ENCODE data around the gene NCOA7. TPM values are rescaled to one million over a fixed set of nuclear protein-coding genes. Genes with fewer than 3 reads are reported as not detected.

NCOA7 gene
- total RNA-seq, 3 donors from 2014 or later (not counting 1 experiment from before 2014, with no cell fraction given), result 37.3 to 66.6 (median 56.8) TPM

DNA sequence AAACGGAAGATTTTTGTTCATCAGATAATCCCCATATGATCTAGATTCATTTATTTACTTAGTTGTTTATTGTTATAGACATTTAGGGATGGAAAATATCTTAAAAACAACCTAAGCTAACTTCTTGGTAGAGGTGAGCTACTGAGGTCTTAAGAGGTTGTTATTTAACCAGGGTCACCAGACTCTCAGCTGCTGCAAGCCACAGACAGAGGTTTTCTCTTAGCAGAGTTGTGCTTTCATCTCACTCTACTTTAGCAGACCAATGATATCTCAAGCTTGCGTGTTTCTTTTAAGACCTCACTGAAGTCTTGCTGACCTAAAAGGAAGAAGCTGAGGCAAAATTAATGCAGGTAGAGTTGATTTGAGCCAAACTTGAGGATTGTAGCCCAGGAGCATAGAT is 43.6 kb downstream of the NCOA7 start:
- peak; percentile 53 to 75 (median 73) for ATAC-seq

DNA sequence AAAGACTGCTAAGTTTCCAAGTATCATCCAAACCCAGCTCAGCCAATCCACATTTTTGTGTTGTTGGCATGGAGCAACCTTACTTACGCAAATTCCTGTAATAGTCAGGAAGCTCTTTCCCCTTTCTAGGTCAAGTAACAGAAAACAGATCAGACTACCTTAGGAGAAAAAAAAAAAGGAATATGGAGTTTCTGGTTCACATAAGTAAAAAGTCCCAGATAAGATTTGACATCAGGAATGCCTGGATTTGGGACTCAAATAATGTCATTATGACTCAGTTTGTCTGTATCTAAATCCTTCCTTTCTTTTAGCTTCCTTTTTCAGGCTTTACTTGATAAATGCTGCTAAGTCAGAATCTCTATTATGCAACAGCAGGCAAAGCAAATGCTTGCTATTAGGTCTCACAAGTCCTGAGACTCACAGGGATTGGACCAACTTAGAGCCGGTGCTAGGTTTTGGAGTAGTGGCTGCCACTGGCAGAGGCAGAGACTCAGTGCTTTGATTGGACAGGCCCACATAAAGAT is 44.5 kb downstream of the NCOA7 start:
- no peak for ATAC-seq
- no peaks in the 10 kb centered on the region for H3K36me3 Mint-ChIP-seq
- no peak overlapping the region for H3K4me3 ChIP-seq (ENCODE audit: low read length)
- no peaks in the 10 kb centered on the region for H3K36me3 ChIP-seq (ENCODE audit: control insufficient read depth, insufficient read depth, low read length)
- peaks cover 52 to 53% of the 10 kb centered on the region in 2 donors for H3K4me1 Mint-ChIP-seq
- intact Hi-C loops (cut with micrococcal nuclease), result loop anchor here (2.0 kb wide), 1 partner anchor 44 kb away; the partner anchor contains the start of gene NCOA7
- peak overlapping the region; percentile 87 to 94 for H3K27ac Mint-ChIP-seq
- no peak for DNase-seq
- peak overlapping the region; percentile 29 for H3K27ac ChIP-seq (ENCODE audit: low read length)
- H3K9me3 ChIP-seq (ENCODE audit: control insufficient read depth, insufficient read depth, low read length), result no peaks in the 10 kb centered on the region
- H3K4me3 Mint-ChIP-seq, result no peak overlapping the region
- H3K27me3 Mint-ChIP-seq (ENCODE audit: low read depth in 2 of 2), result no peaks in the 10 kb centered on the region
- peaks cover 28% of the 10 kb centered on the region for H3K4me1 ChIP-seq (ENCODE audit: control insufficient read depth, insufficient read depth, low read length)
- H3K27me3 ChIP-seq (ENCODE audit: control insufficient read depth, insufficient read depth, low read length), result no peaks in the 10 kb centered on the region
- no peaks in the 10 kb centered on the region for H3K9me3 Mint-ChIP-seq
- TF ChIP-seq, protein P1, sequence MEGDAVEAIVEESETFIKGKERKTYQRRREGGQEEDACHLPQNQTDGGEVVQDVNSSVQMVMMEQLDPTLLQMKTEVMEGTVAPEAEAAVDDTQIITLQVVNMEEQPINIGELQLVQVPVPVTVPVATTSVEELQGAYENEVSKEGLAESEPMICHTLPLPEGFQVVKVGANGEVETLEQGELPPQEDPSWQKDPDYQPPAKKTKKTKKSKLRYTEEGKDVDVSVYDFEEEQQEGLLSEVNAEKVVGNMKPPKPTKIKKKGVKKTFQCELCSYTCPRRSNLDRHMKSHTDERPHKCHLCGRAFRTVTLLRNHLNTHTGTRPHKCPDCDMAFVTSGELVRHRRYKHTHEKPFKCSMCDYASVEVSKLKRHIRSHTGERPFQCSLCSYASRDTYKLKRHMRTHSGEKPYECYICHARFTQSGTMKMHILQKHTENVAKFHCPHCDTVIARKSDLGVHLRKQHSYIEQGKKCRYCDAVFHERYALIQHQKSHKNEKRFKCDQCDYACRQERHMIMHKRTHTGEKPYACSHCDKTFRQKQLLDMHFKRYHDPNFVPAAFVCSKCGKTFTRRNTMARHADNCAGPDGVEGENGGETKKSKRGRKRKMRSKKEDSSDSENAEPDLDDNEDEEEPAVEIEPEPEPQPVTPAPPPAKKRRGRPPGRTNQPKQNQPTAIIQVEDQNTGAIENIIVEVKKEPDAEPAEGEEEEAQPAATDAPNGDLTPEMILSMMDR (IDR thresholded peaks at IDR 0.05), result no peak
- WGBS (ENCODE audit: insufficient coverage), result 87% methylated on average over 2 of the region's 2 CpGs

More for the DNA sequence above, 43.6 kb downstream of the NCOA7 start:
- Mint-ChIP-seq H3K4me3 (peak overlapping the region; percentile 63), H3K36me3 (no peaks in the 10 kb centered on the region), H3K27ac (peak overlapping the region; percentile 87 to 94), H3K27me3 (ENCODE audit: low read depth in 2 of 2) (no peaks in the 10 kb centered on the region), H3K9me3 (no peaks in the 10 kb centered on the region), H3K4me1 (peaks cover 62% of the 10 kb centered on the region in 2 donors)
- Histone ChIP-seq H3K27me3 (ENCODE audit: control insufficient read depth, insufficient read depth, low read length) (no peaks in the 10 kb centered on the region), H3K4me1 (ENCODE audit: control insufficient read depth, insufficient read depth, low read length) (peaks cover 31% of the 10 kb centered on the region), H3K36me3 (ENCODE audit: control insufficient read depth, insufficient read depth, low read length) (no peaks in the 10 kb centered on the region), H3K9me3 (ENCODE audit: control insufficient read depth, insufficient read depth, low read length) (no peaks in the 10 kb centered on the region), H3K27ac (ENCODE audit: low read length) (peak overlapping the region; percentile 35), H3K4me3 (ENCODE audit: low read length) (no peak overlapping the region)
- WGBS (ENCODE audit: insufficient coverage), result 8% methylated on average over 1 of the region's 2 CpGs
- intact Hi-C loops (cut with micrococcal nuclease), result loop anchor here (2.0 kb wide), 1 partner anchor 44 kb away; the partner anchor contains the start of gene NCOA7
- TF ChIP-seq, protein P1 (IDR thresholded peaks at IDR 0.05), result no peak
- DNase-seq, result peak in 1 of 2 donors; percentile 49

DNA sequence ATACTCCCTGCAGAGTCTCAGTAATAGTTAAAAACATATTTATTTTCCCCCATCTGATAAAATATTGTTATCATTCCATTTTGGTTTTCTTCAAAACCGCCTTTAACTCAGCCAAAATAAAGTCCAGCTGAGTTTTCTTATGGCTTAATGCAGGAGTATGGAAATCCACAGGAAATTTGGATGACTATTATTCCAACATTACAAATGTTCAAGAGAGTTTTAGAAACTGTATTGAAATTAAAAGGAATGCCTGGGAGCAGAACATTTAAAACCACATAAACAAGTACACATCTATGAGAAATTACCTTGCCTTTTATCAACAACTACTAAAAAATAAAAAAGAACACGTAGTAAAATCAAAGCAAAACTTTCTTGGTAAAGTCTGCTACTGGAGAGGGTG is 45.7 kb downstream of the NCOA7 start:
- TF ChIP-seq, protein P1 (IDR thresholded peaks at IDR 0.05), result no peak
- H3K27ac Mint-ChIP-seq, result no peak overlapping the region
- Histone ChIP-seq H3K9me3 (ENCODE audit: control insufficient read depth, insufficient read depth, low read length) (no peaks in the 10 kb centered on the region), H3K36me3 (ENCODE audit: control insufficient read depth, insufficient read depth, low read length) (no peaks in the 10 kb centered on the region), H3K4me1 (ENCODE audit: control insufficient read depth, insufficient read depth, low read length) (peaks cover 25% of the 10 kb centered on the region), H3K4me3 (ENCODE audit: low read length) (no peak overlapping the region), H3K27ac (ENCODE audit: low read length) (no peak overlapping the region), H3K27me3 (ENCODE audit: control insufficient read depth, insufficient read depth, low read length) (no peaks in the 10 kb centered on the region)
- no peak overlapping the region for H3K4me3 Mint-ChIP-seq
- H3K27me3 Mint-ChIP-seq (ENCODE audit: low read depth in 2 of 2), result no peaks in the 10 kb centered on the region
- no peak for ATAC-seq
- DNase-seq, result no peak
- peaks cover 44% of the 10 kb centered on the region in 2 donors for H3K4me1 Mint-ChIP-seq
- no peaks in the 10 kb centered on the region for H3K36me3 Mint-ChIP-seq
- intact Hi-C loops (cut with micrococcal nuclease), result no loop called here
- H3K9me3 Mint-ChIP-seq, result no peaks in the 10 kb centered on the region
- WGBS (ENCODE audit: insufficient coverage), result 100% methylated on average over 1 of the region's 2 CpGs

DNA sequence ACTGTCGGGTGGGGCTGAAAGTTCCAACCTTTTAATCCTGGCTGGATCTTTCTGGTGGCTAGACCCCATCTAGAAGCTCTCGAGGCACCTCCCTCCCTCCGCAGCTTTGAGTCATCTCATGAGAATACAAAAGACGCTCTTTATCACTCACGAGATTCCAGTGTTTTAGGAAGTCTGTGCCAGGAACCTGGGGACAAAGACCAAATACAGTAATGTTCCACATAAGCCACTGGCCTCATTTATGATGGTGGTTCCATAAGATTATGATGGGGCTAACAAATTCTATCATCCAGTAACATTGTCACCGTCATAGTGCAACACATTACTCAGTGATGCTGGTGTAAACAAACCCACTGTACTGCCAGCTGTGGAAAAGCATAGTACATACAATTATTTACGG is 48.7 kb downstream of the NCOA7 start:
- Histone ChIP-seq H3K27me3 (ENCODE audit: control insufficient read depth, insufficient read depth, low read length) (no peaks in the 10 kb centered on the region), H3K27ac (ENCODE audit: low read length) (no peak overlapping the region), H3K4me3 (ENCODE audit: low read length) (no peak overlapping the region), H3K9me3 (ENCODE audit: control insufficient read depth, insufficient read depth, low read length) (no peaks in the 10 kb centered on the region), H3K4me1 (ENCODE audit: control insufficient read depth, insufficient read depth, low read length) (peaks cover 3% of the 10 kb centered on the region), H3K36me3 (ENCODE audit: control insufficient read depth, insufficient read depth, low read length) (no peaks in the 10 kb centered on the region)
- Mint-ChIP-seq H3K4me3 (no peak overlapping the region), H3K9me3 (no peaks in the 10 kb centered on the region), H3K27ac (peak overlapping the region in 1 of 2 donors; percentile 43), H3K36me3 (no peaks in the 10 kb centered on the region), H3K4me1 (peaks cover 24 to 25% of the 10 kb centered on the region in 2 donors), H3K27me3 (ENCODE audit: low read depth in 2 of 2) (no peaks in the 10 kb centered on the region)
- intact Hi-C loops (cut with micrococcal nuclease), result no loop called here
- TF ChIP-seq, protein P1 (IDR thresholded peaks at IDR 0.05), result no peak
- DNase-seq (no peak), ATAC-seq (no peak)
- WGBS (ENCODE audit: insufficient coverage), result 95% methylated on average over 6 of the region's 7 CpGs
